BJ (cell line): ENCODE results near the gene ELAVL1. TPM values are rescaled to one million over a fixed set of nuclear protein-coding genes. Genes with fewer than 3 reads are reported as not detected.

Source experiments
- CTCF ChIA-PET: fragments of 350-600 bp; formaldehyde crosslinking; extraction: SDS; loops from one replicate; lab custom pipeline; 2021; ENCODE audit warnings: antibody characterized with exemption, inconsistent platforms; lab: Yijun Ruan, JAX
- POLR2A ChIA-PET: fragments of 300-600 bp; sonication (Branson Sonifier 250); formaldehyde crosslinking; extraction: SDS; loops from one replicate; lab custom pipeline; 2021; ENCODE audit warnings: antibody characterized with exemption; lab: Charles Lee
- DNase-seq: peaks from one replicate; pipeline ENCODE4 v3.0.0-alpha.2; 2011; ENCODE audit warnings: low read depth
- H3K27me3 ChIP-seq: 2 replicates; pipeline ENCODE4 v1.6.0; 2011; ENCODE audit warnings: low read length; ENCODE audit not compliant: control insufficient read depth, insufficient read depth
- H3K36me3 ChIP-seq: 2 replicates; pipeline ENCODE4 v1.5.1; 2011; ENCODE audit warnings: low read length; ENCODE audit not compliant: control insufficient read depth, insufficient read depth
- H3K4me3 ChIP-seq: 2 replicates; pipeline ENCODE4 v1.5.1; 2011; ENCODE audit warnings: low read depth, mild to moderate bottlenecking, control low read depth, low read length
- CTCF ChIP-seq: IDR thresholded peaks from 2 replicates; pipeline ENCODE4 v1.5.1; 2011; ENCODE audit warnings: low read depth, mild to moderate bottlenecking, control low read depth, inconsistent platforms, low read length, moderate library complexity; ENCODE audit not compliant: insufficient read depth
- polyA plus RNA-seq: library from polyadenylated mRNA; depleted of rRNA; stranded (reverse); fragments of >200 nt; gene quantifications from 2 replicates; pipeline ENCODE4 v1.2.3, GENCODE V29; 2011

The ELAVL1 gene
- polyA plus RNA-seq, 1 experiment = 41.2 TPM

GRCh38 chr19:8001995-8002849 lies 3.2 kb downstream of the ELAVL1 start:
- Histone ChIP-seq H3K27me3 (no peaks in the 10 kb centered on the region), H3K4me3 (peak overlapping the region; percentile 28), H3K36me3 (no peaks in the 10 kb centered on the region)
- peak; percentile 100 for TF ChIP-seq CTCF
- ChIA-PET CTCF (interaction anchor here (0.6 to 6.5 kb wide), 21 partner anchors 9 to 489 kb away, joined by 3 to 98 read pairs (median 4); partner anchors contain the start of genes SNAPC2 and TIMM44), POLR2A (no interaction called here)
- DNase-seq = no peak

- Histone ChIP-seq H3K27me3 (no peaks in the 10 kb centered on the region), H3K4me3 (no peak overlapping the region; the same call in 1 of the 2 replicates), H3K36me3 (no peaks in the 10 kb centered on the region)
- ChIA-PET POLR2A (no interaction called here), CTCF (interaction anchor here (0.9 to 6.5 kb wide), 14 partner anchors 9 to 322 kb away, joined by 3 to 98 read pairs (median 9); partner anchors contain the start of gene TIMM44)
- DNase-seq = no peak
- no peak for TF ChIP-seq CTCF
Observed at GRCh38 chr19:8001651-8001994, 3.8 kb downstream of the ELAVL1 start.

- TF ChIP-seq CTCF = no peak
- ChIA-PET POLR2A (no interaction called here), CTCF (interaction anchor here (0.5 to 6.5 kb wide), 4 partner anchors 11 to 56 kb away, joined by 3 to 98 read pairs (median 18); no protein-coding TSS in a partner anchor)
- Histone ChIP-seq H3K27me3 (no peaks in the 10 kb centered on the region), H3K36me3 (no peaks in the 10 kb centered on the region), H3K4me3 (no peak overlapping the region)
- DNase-seq = no peak
Observed at GRCh38 chr19:8000298-8001038, 5.0 kb downstream of the ELAVL1 start.

- H3K36me3 ChIP-seq = no peaks in the 10 kb centered on the region
- ChIA-PET CTCF (interaction anchor here (1.4 to 2.0 kb wide), 2 partner anchors 29 to 55 kb away, joined by 3 to 9 read pairs; no protein-coding TSS in a partner anchor), POLR2A (no interaction called here)
- no peak for DNase-seq
- TF ChIP-seq CTCF = no peak
- H3K4me3 ChIP-seq = no peak overlapping the region
- no peaks in the 10 kb centered on the region for H3K27me3 ChIP-seq
Observed at GRCh38 chr19:7999376-7999775, 6.1 kb downstream of the ELAVL1 start.
